Mesenchymal stem cell (in vitro differentiated cells and primary cell): Measurements from ENCODE around the gene TYRO3.

Experiments used
- DNase-seq: peaks from one replicate; pipeline ENCODE4 v3.0.0-alpha.2; 2013
- H2AFZ ChIP-seq: one replicate; pipeline ENCODE4 v1.6.1; 2013; ENCODE audit warnings: low read depth, mild to moderate bottlenecking, control low read depth, inconsistent platforms, low read length, moderate library complexity
- H2AK5ac ChIP-seq: 2 replicates; pipeline ENCODE4 v1.6.1; 2013; ENCODE audit warnings: low read length, moderate library complexity, mild to moderate bottlenecking, inconsistent platforms; ENCODE audit not compliant: severe bottlenecking
- H2BK120ac ChIP-seq: one replicate; pipeline ENCODE4 v1.6.1; 2013; ENCODE audit warnings: low read depth, mild to moderate bottlenecking, inconsistent platforms, low read length, moderate library complexity
- H2BK12ac ChIP-seq, 2 experiments: one replicate each; pipeline ENCODE4 v1.6.1; 2013; ENCODE audit warnings: inconsistent platforms in 2 of 2, low read length in 2 of 2, mild to moderate bottlenecking in 2 of 2, moderate library complexity in 2 of 2, control low read depth in 1 of 2
- H2BK15ac ChIP-seq: one replicate; pipeline ENCODE4 v1.6.1; 2013; ENCODE audit warnings: mild to moderate bottlenecking, low read depth, inconsistent platforms; ENCODE audit not compliant: poor library complexity, severe bottlenecking
- H2BK5ac ChIP-seq: 2 replicates; pipeline ENCODE4 v1.6.1; 2013; ENCODE audit warnings: low read depth, mild to moderate bottlenecking, low read length, control low read depth, inconsistent platforms; ENCODE audit not compliant: poor library complexity, severe bottlenecking
- H3K14ac ChIP-seq, 2 experiments: one replicate each; pipeline ENCODE4 v1.6.1; 2013; ENCODE audit warnings: inconsistent platforms in 2 of 2, low read length in 2 of 2, control low read depth in 1 of 2, mild to moderate bottlenecking in 1 of 2, moderate library complexity in 1 of 2
- H3K18ac ChIP-seq, 2 experiments: one replicate each; pipeline ENCODE4 v1.6.1; 2013; ENCODE audit warnings: inconsistent platforms in 2 of 2, low read length in 2 of 2, control low read depth in 1 of 2, low read depth in 1 of 2, mild to moderate bottlenecking in 1 of 2
- H3K23ac ChIP-seq, 2 experiments: one replicate each; pipeline ENCODE4 v1.6.1; 2013; ENCODE audit warnings: inconsistent platforms in 2 of 2, low read length in 2 of 2, mild to moderate bottlenecking in 2 of 2, moderate library complexity in 2 of 2, control low read depth in 1 of 2
- H3K27ac ChIP-seq: 2 replicates; pipeline ENCODE4 v1.5.1; 2013; ENCODE audit warnings: mild to moderate bottlenecking, moderate library complexity, low read length, control low read depth, inconsistent platforms; ENCODE audit not compliant: poor library complexity, severe bottlenecking
- H3K27me3 ChIP-seq, 2 experiments: 2 replicates each; pipeline versions ENCODE4 v1.6.1 to v1.7.0; 2013; ENCODE audit warnings: low read length in 2 of 2, mild to moderate bottlenecking in 2 of 2, moderate library complexity in 2 of 2, control low read depth in 1 of 2, inconsistent platforms in 1 of 2; ENCODE audit not compliant: control insufficient read depth in 1 of 2, insufficient read depth in 1 of 2
- H3K36me3 ChIP-seq, 2 experiments: 2 replicates each; pipeline versions ENCODE4 v1.6.1 to v1.7.0; 2013; ENCODE audit warnings: low read length in 2 of 2, control low read depth in 1 of 2, inconsistent platforms in 1 of 2, low read depth in 1 of 2, mild to moderate bottlenecking in 1 of 2; ENCODE audit not compliant: insufficient read depth in 2 of 2, control insufficient read depth in 1 of 2
- H3K4ac ChIP-seq, 2 experiments: one replicate each; pipeline ENCODE4 v1.6.1; 2013; ENCODE audit warnings: inconsistent platforms in 2 of 2, low read length in 2 of 2, mild to moderate bottlenecking in 2 of 2, moderate library complexity in 2 of 2, control low read depth in 1 of 2, low read depth in 1 of 2
- H3K4me1 ChIP-seq: 2 replicates; pipeline ENCODE4 v1.6.1; 2013; ENCODE audit warnings: low read depth, low read length, control low read depth; ENCODE audit not compliant: control insufficient read depth, insufficient read depth
- H3K4me2 ChIP-seq: 2 replicates; pipeline ENCODE4 v1.6.1; 2013; ENCODE audit warnings: low read length, mild to moderate bottlenecking, inconsistent platforms; ENCODE audit not compliant: poor library complexity, severe bottlenecking
- H3K4me3 ChIP-seq, 2 experiments: 2 replicates each; pipeline versions ENCODE4 v1.5.1 to v1.7.0; 2013; ENCODE audit warnings: low read length in 2 of 2, mild to moderate bottlenecking in 2 of 2, control low read depth in 1 of 2, low read depth in 1 of 2; ENCODE audit not compliant: insufficient read depth in 1 of 2
- H3K79me1 ChIP-seq: replicated peaks from 2 replicates; pipeline ENCODE4 v1.6.1; 2013; ENCODE audit warnings: mild to moderate bottlenecking, control low read depth, low read length, inconsistent platforms; ENCODE audit not compliant: poor library complexity, severe bottlenecking
- H3K9ac ChIP-seq: 2 replicates; pipeline ENCODE4 v1.7.0; 2013; ENCODE audit warnings: mild to moderate bottlenecking, low read length, moderate library complexity
- H3K9me3 ChIP-seq: 2 replicates; pipeline ENCODE4 v1.7.0; 2013; ENCODE audit warnings: mild to moderate bottlenecking, low read length; ENCODE audit not compliant: control insufficient read depth
- H4K8ac ChIP-seq: one replicate; pipeline ENCODE4 v1.6.1; 2013; ENCODE audit warnings: inconsistent platforms, mild to moderate bottlenecking, low read length, moderate library complexity
- H4K91ac ChIP-seq: one replicate; pipeline ENCODE4 v1.6.1; 2013; ENCODE audit warnings: mild to moderate bottlenecking, low read length, inconsistent platforms
- WGBS: methylation state at CpG from one replicate; pipeline ENCODE4 v1.1.7; 2013; ENCODE audit warnings: mixed read lengths; 5-methylcytosine and 5-hydroxymethylcytosine counted together

TYRO3 gene

GRCh38 chr15:41554343-41554742 lies 4.7 kb upstream of the TYRO3 start:
- Histone ChIP-seq H3K27me3 (peaks cover 7% of the 10 kb centered on the region in 2 experiments), H3K4me3 (no peak overlapping the region), H2AK5ac (no peak overlapping the region), H3K4me1 (peaks cover 9% of the 10 kb centered on the region), H3K27ac (no peak overlapping the region), H3K4ac (no peak overlapping the region), H3K36me3 (no peaks in the 10 kb centered on the region), H2BK12ac (no peak overlapping the region), H3K23ac (no peak overlapping the region), H2BK120ac (no peak overlapping the region), H3K14ac (no peak overlapping the region), H2BK5ac (no peak overlapping the region), H3K9ac (no peak overlapping the region), H4K91ac (no peak overlapping the region), H2BK15ac (no peak overlapping the region), H4K8ac (no peak overlapping the region), H3K18ac (no peak overlapping the region), H3K4me2 (no peak overlapping the region), H3K9me3 (no peaks in the 10 kb centered on the region), H2AFZ (peak overlapping the region; percentile 39), H3K79me1 (no peaks in the 10 kb centered on the region)
- 84% methylated on average over 5 of the region's 5 CpGs for WGBS
- DNase-seq = no peak

GRCh38 chr15:41554915-41555314 lies 4.1 kb upstream of the TYRO3 start:
- no peak overlapping the region for H3K27ac ChIP-seq
- H3K4ac ChIP-seq = no peak overlapping the region
- no peak overlapping the region for H3K23ac ChIP-seq
- no peak overlapping the region for H2AK5ac ChIP-seq
- no peak overlapping the region for H3K9ac ChIP-seq
- H3K14ac ChIP-seq = no peak overlapping the region
- H2BK12ac ChIP-seq = no peak overlapping the region
- no peak overlapping the region for H2BK5ac ChIP-seq
- H2BK15ac ChIP-seq = no peak overlapping the region
- peaks cover 7% of the 10 kb centered on the region in 2 experiments for H3K27me3 ChIP-seq
- H3K4me3 ChIP-seq = no peak overlapping the region
- H3K9me3 ChIP-seq = no peaks in the 10 kb centered on the region
- H2AFZ ChIP-seq = no peak overlapping the region
- no peak overlapping the region for H3K18ac ChIP-seq
- no peak overlapping the region for H4K91ac ChIP-seq
- no peak overlapping the region for H2BK120ac ChIP-seq
- DNase-seq = no peak
- H4K8ac ChIP-seq = no peak overlapping the region
- peaks cover 14% of the 10 kb centered on the region for H3K4me1 ChIP-seq
- no peak overlapping the region for H3K4me2 ChIP-seq
- H3K36me3 ChIP-seq = no peaks in the 10 kb centered on the region
- WGBS = 93% methylated on average over 2 of the region's 3 CpGs
- H3K79me1 ChIP-seq = no peaks in the 10 kb centered on the region

- no peak overlapping the region for H3K14ac ChIP-seq
- no peak overlapping the region for H3K27ac ChIP-seq
- H3K79me1 ChIP-seq = no peaks in the 10 kb centered on the region
- no peak overlapping the region for H2BK5ac ChIP-seq
- no peak overlapping the region for H4K8ac ChIP-seq
- 94% methylated on average over 5 of the region's 5 CpGs for WGBS
- H2AK5ac ChIP-seq = no peak overlapping the region
- no peaks in the 10 kb centered on the region for H3K36me3 ChIP-seq
- no peak overlapping the region for H2BK120ac ChIP-seq
- no peak overlapping the region for H3K4me3 ChIP-seq
- H2BK12ac ChIP-seq = no peak overlapping the region
- no peak overlapping the region for H2AFZ ChIP-seq
- no peak overlapping the region for H3K4me2 ChIP-seq
- H4K91ac ChIP-seq = no peak overlapping the region
- H3K4ac ChIP-seq = no peak overlapping the region
- no peak overlapping the region for H3K18ac ChIP-seq
- no peak overlapping the region for H2BK15ac ChIP-seq
- peaks cover 20% of the 10 kb centered on the region for H3K4me1 ChIP-seq
- no peak overlapping the region for H3K9ac ChIP-seq
- H3K9me3 ChIP-seq = no peaks in the 10 kb centered on the region
- DNase-seq = no peak
- H3K23ac ChIP-seq = no peak overlapping the region
- H3K27me3 ChIP-seq = peaks cover 7% of the 10 kb centered on the region in 2 experiments
Measured at GRCh38 chr15:41556677-41557076, 2.3 kb upstream of the TYRO3 start.

- Histone ChIP-seq H3K27ac (no peak overlapping the region), H3K27me3 (peaks cover 7% of the 10 kb centered on the region in 2 experiments), H3K4ac (no peak overlapping the region), H4K8ac (peak overlapping the region; percentile 30), H2BK5ac (no peak overlapping the region), H3K18ac (peak overlapping the region in 1 of 2 experiments; percentile 49), H3K23ac (peak overlapping the region in 1 of 2 experiments; percentile 38), H2AFZ (peak overlapping the region; percentile 30), H3K4me3 (peak overlapping the region in 1 of 2 experiments; percentile 77), H2BK12ac (peak overlapping the region in 1 of 2 experiments; percentile 59), H3K14ac (no peak overlapping the region), H3K4me1 (peaks cover 26% of the 10 kb centered on the region), H3K36me3 (no peaks in the 10 kb centered on the region), H3K9ac (peak overlapping the region; percentile 37), H3K4me2 (peak overlapping the region; percentile 96), H2AK5ac (no peak overlapping the region), H3K79me1 (no peaks in the 10 kb centered on the region), H2BK120ac (no peak overlapping the region), H3K9me3 (no peaks in the 10 kb centered on the region), H4K91ac (no peak overlapping the region), H2BK15ac (no peak overlapping the region)
- 9% methylated on average over 7 of the region's 7 CpGs for WGBS
- DNase-seq = peak; percentile 92
Measured at GRCh38 chr15:41557673-41558399, 1.2 kb upstream of the TYRO3 start.
